ENCODE measurements around the gene KIF13A. TPM values are rescaled to one million over a fixed set of nuclear protein-coding genes. Genes with fewer than 3 reads are reported as not detected.
A peak's percentile ranks its signal among the peaks of the same experiment; 100 is the strongest.

Gene KIF13A
- total RNA-seq, 4 donors from 2014 or later: 14.9 to 66.9 (median 37.3) TPM

- DNase-seq: no peak
- no peak for TF ChIP-seq CTCF (IDR thresholded peaks at IDR 0.05)
- no peak for TF ChIP-seq POLR2A (IDR thresholded peaks at IDR 0.05)
- Histone ChIP-seq H3K36me3 (no peaks in the 10 kb centered on the region), H3K27ac (no peak overlapping the region), H3K4me3 (no peak overlapping the region), H3K27me3 (no peaks in the 10 kb centered on the region), H3K9me3 (no peaks in the 10 kb centered on the region), H3K4me1 (no peaks in the 10 kb centered on the region)
- intact Hi-C loops (cut with DNase I; ENCODE audit: low total_unique reads): no loop called here
Observed at GRCh38 chr6:17998442-17998841, 11.0 kb upstream of the KIF13A start.

GRCh38 chr6:17998003-17998402, 10.6 kb upstream of the KIF13A start:
- Histone ChIP-seq H3K9me3 (no peaks in the 10 kb centered on the region), H3K4me1 (no peaks in the 10 kb centered on the region), H3K27me3 (no peaks in the 10 kb centered on the region), H3K4me3 (no peak overlapping the region), H3K36me3 (no peaks in the 10 kb centered on the region), H3K27ac (no peak overlapping the region)
- intact Hi-C loops (cut with DNase I; ENCODE audit: low total_unique reads): no loop called here
- TF ChIP-seq CTCF (IDR thresholded peaks at IDR 0.05): no peak
- TF ChIP-seq POLR2A (IDR thresholded peaks at IDR 0.05): no peak
- DNase-seq: no peak

- no peak overlapping the region for H3K27ac ChIP-seq
- no peaks in the 10 kb centered on the region for H3K4me1 ChIP-seq
- intact Hi-C loops (cut with DNase I; ENCODE audit: low total_unique reads): no loop called here
- TF ChIP-seq POLR2A (IDR thresholded peaks at IDR 0.05) (no peak), CTCF (IDR thresholded peaks at IDR 0.05) (no peak)
- no peak overlapping the region for H3K4me3 ChIP-seq
- H3K36me3 ChIP-seq: no peaks in the 10 kb centered on the region
- no peaks in the 10 kb centered on the region for H3K27me3 ChIP-seq
- no peak for DNase-seq
- H3K9me3 ChIP-seq: no peaks in the 10 kb centered on the region
Observed at GRCh38 chr6:17995414-17995813, 8.0 kb upstream of the KIF13A start.

- DNase-seq: no peak
- Histone ChIP-seq H3K4me3 (no peak overlapping the region), H3K36me3 (no peaks in the 10 kb centered on the region), H3K27me3 (no peaks in the 10 kb centered on the region), H3K9me3 (no peaks in the 10 kb centered on the region), H3K4me1 (no peaks in the 10 kb centered on the region), H3K27ac (no peak overlapping the region)
- TF ChIP-seq POLR2A (IDR thresholded peaks at IDR 0.05) (no peak), CTCF (IDR thresholded peaks at IDR 0.05) (no peak)
- intact Hi-C loops (cut with DNase I; ENCODE audit: low total_unique reads): no loop called here
Observed at GRCh38 chr6:17994019-17994418, 6.6 kb upstream of the KIF13A start.

GRCh38 chr6:17988422-17988944, 1.0 kb upstream of the KIF13A start:
- peak in 1 of 2 donors; percentile 21 for DNase-seq
- intact Hi-C loops (cut with DNase I; ENCODE audit: low total_unique reads): no loop called here

More at GRCh38 chr6:17988422-17988944, 1.0 kb upstream of the KIF13A start:
- peak overlapping the region; percentile 98 for H3K27ac ChIP-seq
- H3K36me3 ChIP-seq: no peaks in the 10 kb centered on the region
- H3K27me3 ChIP-seq: no peaks in the 10 kb centered on the region
- no peaks in the 10 kb centered on the region for H3K9me3 ChIP-seq
- TF ChIP-seq CTCF (IDR thresholded peaks at IDR 0.05): no peak
- TF ChIP-seq POLR2A (IDR thresholded peaks at IDR 0.05): no peak
- H3K4me1 ChIP-seq: peaks cover 0 to 5% of the 10 kb centered on the region in 2 donors
- peak overlapping the region; percentile 55 to 88 for H3K4me3 ChIP-seq
